ENCODE measurements around the gene FBL.
A peak's percentile ranks its signal among the peaks of the same experiment; 100 is the strongest.
"Not testable (repeated sequence)": the region's sequence is repeated elsewhere in the genome, so short reads cannot be mapped to it uniquely, and the experiment has no call there.

FBL gene

DNA sequence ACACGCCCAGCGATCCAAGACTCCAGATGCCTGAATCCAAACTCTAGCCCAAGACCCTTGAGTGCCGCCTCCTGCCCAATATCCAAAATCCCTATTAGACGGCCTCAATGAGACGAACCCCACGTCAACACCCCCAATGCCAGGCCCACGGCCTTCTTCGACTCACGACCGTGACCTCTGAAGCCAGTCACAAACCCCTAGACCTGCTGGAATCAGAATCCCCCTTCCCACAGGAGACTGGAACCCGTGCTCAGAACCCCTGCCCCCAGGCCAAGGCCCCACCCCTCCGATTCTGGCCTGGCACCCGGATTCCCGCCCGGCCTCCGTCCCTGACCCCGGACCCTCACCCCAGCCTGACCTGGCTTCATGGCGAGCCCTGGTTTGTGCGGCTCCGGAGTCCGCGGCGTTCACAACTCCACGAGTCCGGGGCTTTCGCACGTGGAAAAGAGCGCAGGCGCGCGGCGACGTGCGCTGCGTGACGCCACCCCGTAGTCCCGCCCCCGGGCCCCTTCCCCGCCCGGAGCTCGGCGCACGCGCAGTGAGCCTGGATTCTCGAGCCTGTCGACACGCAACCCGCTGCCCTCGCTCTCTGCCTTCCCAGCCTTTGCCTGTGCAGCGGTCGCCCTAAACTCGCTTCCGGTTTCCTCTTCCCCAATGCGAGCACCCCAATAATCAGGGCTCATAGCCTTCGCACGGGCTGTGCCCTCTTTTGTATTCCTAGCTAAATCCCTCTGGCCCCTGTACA, at the start of gene FBL:
FBL (minus strand) TSS at position 447 of the 745 bp plus-strand sequence; CDS start at position 368, 79 bp downstream.
- DNase-seq, result peak; percentile 98

DNA sequence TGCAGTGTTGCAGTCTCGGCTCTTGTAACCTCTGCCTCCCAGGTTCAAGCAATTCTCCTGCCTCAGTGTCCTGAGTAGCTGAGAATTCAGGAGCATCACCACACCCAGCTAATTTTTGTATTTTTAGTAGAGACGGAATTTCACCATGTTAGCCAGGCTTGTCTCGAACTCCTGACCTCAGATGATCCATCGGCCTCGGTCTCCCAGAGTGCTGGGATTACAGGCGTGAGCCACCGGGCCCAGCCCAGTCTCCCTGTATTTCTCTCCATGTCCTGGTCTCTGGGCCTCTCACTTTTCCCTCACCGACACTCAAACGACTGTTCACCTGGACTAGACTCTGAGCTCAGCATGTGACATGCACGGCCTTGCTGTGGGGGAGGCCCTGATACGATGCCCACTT, 48.9 kb upstream of the FBL start:
- DNase-seq, result not testable (repeated sequence)

DNA sequence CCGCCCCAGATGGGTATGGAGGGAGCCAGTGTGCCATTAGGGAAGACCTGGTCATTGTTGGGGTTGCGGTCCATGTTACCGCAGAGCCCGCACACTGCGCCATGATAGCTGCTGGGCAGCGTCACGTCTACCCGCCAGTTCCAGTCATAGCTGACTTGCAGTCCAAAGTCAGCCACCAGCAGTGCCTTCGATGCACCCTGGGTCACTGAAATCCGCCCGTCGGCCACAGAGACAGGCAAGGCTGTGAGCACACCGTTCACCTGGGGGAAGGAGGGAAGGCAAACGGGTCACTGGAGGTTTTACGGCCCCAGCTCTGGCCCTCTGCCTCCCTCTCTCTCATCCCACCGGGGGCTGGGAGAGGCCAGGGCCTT, 48.0 kb upstream of the FBL start:
- not testable (repeated sequence) for DNase-seq

DNA sequence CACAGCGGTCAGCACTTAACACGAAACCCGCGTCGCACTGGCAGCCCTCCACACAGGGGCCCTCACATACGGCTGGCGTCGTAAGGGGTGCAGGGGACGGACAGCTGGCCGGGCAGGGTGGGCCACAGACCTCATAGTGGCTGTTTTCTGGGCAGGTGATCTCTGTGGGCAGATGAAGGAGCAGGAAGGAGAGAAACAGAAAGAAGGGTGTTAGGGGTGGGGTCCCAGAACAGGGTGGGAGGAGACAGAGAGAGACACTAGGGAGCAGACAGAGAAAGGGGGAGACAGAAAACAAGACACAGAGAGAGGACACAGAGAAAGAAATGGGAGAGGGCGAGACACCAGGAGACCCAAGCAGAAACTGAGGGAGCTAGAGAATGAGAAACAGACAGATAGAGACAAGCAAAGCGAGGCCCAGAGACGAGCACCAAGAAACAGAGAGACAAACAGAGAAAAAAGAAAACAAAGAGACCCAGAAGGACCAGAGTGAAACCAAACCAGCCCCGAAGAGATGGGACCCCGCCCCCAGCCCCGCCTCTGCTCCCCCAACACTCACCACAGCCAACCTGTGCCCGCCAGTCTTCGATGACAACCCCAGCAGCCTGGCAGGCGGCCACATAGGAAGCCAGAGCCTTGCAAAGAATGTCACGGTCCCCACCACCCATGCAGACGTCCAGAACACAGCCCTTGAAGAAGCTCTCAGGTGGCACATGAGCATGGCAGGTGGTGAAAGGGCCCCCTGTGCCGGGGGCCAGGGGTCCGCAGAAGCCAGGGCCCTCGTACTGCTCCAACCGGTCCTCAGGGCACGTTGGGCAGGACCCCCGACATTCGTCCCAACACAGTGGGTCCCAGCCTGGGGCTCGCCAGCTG, 47.4 kb upstream of the FBL start:
- DNase-seq, result not testable (repeated sequence)

DNA sequence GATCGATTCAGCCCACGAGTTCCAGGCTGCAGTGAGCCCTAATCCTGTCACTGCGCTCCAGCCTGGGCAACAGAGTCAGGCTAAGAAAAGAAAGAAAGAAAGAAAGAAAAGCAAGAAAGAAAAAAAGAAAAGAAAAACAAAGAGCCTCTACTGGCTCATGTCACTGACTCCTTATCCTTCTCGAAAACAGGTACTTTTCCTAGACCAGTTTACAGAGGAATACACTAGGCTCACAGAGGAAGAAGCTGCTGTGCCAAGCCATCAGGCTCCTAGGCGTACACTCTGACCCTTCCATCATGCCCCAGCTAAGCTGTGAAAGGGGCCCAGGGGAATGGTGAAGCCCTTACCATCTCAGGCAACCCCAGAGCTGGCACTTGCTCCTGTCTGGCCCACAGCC, 46.3 kb upstream of the FBL start:
- not testable (repeated sequence) for DNase-seq

DNA sequence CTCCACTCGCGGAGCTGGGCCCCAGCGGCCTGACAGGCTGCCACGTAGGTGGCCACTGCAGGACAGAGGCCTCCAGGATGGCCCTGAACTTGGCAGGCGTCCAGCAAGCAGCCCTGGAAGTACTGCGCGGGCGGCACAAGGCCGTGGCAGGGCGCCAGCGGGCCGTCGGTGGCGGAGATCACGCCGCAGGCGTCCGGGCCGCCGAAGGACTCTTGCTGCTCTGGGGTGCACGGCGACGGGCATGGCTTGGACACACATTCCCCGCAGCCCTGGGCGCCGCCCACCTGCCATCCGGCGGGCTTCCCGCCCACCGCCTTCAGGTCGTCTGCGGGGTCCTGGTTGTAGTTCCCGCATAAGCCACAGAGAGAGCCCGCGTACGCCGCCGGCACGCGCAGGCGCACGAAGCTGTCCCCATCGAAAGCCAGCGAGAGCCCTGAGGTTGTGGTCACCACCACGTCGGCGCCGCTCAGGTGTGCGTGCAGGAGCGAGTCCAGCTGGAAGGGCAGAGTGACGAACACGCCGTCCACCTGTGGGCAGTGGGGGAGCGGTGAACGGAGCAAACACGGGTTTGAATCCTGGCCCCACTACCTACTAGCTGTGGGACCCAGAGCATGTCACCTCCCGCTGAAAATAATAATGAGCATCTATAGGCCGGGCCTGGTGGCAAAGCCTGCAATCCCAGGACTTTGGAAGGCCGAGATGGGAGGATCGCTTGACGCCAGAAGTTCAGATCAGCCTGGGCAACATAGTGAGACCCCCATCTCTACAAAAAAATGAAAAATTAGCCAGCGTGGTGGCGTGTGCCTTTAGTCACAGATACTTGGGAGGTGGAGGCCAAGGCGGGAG, 45.7 kb upstream of the FBL start:
- DNase-seq, result not testable (repeated sequence)

DNA sequence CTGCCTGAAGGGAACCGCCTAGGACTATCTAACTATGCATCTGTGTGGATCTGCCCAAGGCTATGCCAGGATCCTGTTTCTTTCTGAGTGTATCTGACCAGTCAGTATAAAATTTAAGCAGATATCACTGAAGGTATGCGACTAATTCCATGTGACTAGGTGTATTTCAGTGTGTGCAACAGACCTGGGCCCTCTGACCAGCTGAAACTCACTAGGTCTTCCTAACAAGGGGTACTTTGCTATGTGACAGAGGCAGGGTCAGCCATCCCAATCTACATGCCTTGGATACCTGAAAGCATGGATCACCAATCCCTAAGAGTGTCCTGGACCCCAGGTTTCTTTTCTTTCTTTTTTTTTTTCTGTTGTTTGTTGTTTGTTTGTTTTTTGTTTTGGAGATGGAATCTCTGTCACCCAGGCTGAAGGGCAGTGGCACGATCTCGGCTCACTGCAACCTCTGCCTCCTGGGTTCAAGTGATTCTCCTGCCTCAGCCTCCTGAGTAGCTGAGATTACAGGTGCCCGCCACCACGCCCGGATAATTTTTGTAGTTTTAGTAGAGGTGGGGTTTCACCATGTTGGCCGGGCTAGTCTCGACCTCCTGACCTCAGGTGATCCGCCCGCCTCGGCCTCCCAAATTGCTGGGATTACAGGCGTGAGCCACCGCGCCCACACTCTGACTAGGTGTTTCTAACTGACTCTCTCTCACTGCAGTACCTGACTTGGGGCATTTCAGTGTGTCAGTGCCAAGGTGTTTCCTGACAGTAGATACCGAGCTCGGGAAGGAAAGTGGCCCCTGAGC, 44.8 kb upstream of the FBL start:
- DNase-seq, result no peak

DNA sequence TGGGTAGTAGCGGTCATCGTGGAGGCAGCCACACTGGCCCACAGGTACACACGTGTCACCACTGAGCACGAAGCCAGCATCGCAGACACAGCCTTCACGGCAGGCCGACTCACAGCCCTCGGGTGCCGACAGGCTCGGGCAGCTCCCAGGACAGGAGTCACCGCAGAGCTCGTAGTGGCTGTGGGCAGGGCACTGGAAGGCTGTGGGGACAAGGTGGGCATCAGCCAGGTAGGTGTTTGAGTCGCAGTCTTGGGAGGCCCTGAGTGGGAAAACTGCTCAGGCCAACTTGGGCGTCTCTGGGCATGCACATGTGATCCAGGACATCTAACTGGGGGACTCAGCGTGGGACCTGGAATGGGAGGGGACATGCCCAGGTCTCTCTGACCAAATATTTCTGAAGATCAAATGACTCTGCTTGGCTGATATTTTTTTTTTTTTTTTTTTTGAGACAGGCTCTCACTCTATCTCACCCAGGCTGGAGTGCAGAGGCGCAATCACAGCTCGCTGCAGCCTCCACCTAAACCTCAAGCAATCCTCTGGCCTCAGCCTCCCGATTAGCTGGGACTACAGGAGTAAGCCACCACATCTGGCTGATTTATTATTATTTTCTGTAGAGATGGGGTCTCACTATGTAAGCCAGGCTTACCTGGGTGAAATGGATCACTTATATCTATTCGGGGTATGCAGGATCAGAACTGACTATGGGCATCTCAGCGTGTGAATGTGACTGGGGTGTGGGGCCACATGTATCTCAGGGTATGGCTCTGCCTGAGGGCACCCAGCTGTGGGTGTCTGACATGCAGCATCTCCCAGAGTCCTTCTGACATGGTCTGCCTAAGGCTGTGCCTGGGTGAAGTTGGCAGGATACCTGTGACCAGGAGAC, 43.9 kb upstream of the FBL start:
- DNase-seq, result not testable (repeated sequence)

DNA sequence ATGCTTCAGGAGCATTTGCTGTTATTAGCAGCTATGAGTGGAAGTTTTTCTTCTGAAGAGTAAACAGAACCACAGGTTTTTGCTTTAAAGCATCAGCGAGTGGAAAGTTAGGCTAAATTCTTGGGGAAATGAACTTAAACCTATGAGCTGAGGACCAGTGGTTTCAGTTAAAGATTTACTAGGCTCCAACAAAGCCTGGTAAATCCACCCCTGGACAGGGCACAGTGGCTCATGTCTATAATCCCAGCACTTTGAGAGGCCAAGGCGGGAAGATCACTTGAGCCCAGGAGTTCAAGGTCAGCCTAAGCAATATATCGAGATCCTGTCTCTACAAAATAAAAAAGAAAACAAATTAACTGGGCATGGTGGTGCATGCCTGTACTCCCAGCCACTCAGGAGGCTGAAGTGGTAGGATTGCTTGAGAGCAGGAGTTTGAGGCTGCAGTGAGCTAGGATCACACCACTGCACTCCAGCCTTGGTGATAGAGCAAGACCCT, 41.3 kb upstream of the FBL start:
- not testable (repeated sequence) for DNase-seq

DNA sequence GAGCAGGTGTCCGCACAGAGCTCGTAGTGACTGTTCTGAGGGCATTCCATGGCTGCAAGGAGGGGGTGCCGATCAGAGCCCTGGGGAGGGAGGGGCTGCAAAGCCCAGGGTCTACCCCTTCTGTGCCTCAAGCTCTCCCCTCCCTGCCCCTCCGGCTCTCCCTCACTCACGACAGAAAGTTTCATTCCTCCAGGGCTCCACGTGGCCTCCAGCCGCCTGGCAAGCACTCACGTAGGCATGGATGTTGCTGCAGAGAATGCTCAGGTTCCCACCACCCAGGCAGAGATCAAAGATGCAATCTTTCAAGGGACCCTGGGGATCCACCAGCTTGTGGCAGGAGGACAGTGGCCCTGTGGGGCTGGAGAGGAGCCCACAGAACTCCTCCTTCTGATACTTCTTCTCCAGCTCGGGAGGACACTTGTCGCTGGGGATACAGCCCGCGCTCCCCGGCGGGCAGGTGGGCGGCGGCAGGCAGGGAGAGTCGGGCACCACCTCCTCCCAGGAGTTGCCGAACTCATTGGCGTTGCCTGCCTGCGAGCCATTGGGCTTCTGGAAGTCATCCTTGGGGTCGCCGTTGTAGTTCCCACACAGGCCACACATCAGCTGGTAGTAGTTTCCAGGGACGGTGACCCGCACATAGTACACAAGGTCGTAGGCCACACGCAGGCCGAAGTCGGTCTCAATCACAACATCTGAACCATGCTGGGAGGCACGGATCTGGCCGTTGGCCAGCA, 39.8 kb upstream of the FBL start:
- DNase-seq, result not testable (repeated sequence)

DNA sequence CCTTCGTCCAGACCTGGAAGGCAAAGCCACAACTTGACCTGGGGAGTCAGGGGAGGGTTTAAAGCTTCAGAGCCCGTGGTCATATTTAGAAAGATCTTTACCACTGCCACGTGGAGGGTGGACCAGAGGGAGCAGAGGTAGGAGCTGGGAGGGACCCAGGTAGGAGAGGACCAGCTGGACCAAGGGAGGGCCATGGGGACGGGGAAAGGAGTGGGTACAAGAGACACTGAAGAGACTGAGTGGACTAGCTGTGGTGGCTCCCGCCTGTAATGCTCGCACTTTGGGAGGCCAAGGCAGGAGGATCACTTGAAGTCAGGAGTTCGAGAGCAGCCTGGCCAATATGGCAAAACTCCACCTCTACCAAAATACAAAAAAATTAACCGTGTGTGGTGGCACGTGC, 38.5 kb upstream of the FBL start:
- not testable (repeated sequence) for DNase-seq

DNA sequence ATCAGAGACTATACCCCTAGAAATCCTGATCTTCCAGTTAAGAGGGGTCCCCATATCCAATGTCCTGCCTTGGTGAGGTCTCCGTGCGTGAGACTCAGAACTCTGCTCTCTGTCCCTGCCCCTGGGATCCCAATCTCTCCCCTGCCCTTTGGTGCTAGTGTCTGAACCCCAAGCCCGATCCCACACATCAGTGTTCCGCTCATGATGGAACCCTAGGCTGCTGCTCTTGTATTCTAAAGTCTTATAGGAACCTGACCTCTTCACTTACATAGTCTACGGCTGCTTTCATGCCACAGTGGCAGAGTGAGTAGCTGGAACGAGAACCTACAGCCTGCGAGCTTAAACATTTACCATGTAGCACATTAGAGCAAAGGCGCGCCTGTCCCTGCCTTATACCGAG, 36.5 kb upstream of the FBL start:
- DNase-seq, result not testable (repeated sequence)

DNA sequence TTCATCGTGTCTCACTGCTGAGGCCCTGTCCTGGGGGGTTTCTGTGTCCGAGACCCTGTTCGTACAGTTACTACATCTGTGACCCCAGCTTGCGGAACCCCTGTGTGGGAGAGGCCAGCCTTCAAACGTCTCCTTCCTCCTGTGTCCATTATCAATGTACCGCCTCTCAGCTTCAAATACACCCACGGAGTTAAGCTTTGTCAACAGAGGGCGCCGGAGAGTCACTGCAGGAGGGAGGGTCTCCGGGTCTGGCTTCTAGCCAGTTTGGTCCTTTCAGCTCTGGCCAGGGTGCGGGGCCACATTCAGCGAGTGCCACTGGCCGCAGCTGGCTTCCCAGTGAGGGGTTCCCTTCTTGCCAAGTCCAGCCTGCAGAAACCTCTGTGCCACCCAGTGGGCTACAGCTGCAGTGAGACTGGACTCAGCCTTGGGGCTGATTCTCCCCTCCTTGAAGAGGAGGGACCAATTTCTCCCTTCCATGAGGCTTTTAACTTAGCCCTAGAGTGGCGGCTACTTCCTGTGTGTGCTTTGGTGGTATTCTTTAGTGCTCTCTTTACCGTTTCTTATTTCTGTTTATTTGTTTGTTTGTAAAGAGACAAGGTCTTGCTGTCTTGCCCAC, 35.4 kb upstream of the FBL start:
- DNase-seq, result peak; percentile 14

DNA sequence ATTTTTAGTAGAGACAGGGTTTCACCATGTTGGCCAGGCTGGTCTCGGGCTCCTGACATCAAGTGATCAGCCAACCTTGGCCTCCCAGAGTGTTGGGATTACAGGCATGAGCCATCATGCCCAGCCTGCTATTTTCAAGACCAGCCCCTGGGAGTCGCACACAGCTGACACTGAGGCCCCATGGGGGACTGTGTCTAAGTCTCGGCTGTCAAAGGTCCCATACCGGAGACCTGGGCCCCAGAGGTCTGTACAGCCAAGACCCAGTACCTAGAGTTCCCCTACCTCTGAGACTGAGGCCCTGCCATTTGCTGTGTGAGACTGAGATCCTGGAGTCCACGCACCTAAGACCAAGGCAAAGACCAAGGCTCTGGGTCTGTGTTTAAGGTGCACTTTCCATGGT, 34.1 kb upstream of the FBL start:
- DNase-seq, result not testable (repeated sequence)

DNA sequence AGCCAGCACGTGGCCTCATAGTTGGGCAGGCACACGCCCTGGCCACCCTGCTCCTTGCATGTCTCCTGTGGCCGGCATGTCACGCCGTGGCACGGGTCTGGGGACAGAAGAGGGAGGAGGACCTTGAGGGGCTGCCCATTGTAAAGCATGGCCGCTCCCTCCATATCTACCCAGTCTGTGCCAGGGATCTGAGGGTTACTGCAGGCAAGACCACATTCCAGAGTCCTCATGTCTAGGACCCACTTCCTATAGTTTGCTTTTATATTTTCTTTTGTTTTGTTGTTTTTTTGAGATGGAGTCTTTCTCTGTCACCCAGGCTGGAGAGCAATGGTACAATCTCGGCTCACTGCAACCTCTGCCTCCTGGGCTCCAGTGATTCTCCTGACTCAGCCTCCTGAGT, 33.6 kb upstream of the FBL start:
- DNase-seq, result not testable (repeated sequence)

DNA sequence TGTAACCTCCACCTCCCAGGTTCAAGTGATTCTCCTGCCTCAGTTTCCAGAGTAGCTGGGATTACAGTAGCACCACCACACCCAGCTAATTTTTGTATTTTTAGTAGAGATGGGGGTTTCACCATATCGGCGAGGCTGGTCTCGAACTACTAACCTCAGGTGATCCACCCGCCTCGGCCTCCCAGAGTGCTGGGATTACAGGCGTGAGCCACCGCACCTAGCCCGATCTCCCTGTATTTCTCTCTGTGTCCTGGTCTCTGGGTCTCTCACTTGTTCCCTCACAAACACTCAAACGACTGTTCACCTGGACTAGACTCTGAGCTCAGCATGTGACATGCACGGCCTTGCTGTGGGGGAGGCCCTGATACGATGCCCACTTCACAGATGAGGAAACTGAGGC, 32.7 kb upstream of the FBL start:
- DNase-seq, result not testable (repeated sequence)

DNA sequence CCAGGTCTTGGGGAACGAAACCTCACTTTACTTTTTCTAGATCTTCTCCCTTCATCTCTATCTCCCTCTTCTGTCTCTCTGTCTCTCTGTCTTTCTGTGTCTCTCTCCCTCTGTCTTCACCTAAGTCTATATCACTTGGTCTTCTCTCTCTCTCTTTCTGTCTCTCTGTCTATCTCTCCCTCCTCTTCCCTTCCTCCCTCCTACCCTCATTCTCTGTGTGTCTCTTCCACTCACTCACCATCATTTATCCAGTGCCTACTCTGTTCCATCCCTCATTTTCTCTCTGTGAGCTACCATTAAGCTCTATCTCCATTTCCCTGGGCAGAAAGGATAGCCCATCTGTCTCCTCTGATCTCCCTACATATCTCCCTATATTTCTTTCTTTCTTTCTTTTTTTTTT, 32.2 kb upstream of the FBL start:
- no peak for DNase-seq

DNA sequence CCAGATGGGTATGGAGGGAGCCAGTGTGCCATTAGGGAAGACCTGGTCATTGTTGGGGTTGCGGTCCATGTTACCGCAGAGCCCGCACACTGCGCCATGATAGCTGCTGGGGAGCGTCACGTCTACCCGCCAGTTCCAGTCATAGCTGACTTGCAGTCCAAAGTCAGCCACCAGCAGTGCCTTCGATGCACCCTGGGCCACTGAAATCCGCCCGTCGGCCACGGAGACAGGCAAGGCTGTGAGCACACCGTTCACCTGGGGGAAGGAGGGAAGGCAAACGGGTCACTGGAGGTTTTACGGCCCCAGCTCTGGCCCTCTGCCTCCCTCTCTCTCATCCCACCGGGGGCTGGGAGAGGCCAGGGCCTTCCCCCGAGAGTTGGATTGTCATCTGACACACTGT, 31.8 kb upstream of the FBL start:
- DNase-seq, result not testable (repeated sequence)

DNA sequence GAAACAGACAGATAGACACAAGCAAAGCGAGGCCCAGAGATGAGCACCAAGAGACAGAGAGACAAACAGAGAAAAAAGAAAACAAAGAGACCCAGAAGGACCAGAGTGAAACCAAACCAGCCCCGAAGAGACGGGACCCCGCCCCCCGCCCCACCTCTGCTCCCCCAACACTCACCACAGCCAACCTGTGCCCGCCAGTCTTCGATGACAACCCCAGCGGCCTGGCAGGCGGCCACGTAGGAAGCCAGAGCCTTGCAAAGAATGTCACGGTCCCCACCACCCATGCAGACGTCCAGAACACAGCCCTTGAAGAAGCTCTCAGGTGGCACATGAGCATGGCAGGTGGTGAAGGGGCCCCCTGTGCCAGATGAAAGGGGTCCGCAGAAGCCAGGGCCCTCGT, 31.3 kb upstream of the FBL start:
- not testable (repeated sequence) for DNase-seq

DNA sequence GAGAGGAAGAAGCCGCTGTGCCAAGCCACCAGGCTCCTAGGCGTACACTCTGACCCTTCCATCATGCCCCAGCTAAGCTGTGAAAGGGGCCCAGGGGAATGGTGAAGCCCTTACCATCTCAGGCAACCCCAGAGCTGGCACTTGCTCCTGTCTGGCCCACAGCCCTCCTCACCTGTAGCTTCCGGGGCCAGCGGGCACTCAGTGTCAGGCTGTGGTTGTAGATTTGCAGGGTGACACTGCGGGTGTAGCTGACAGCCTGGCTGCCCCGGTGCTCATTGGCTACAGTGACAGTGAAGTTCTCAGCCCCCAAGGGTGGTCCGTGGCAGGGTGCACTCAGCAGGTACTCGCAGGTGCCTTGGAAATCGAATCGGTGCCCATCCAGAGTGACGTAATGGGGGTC, 30.3 kb upstream of the FBL start:
- not testable (repeated sequence) for DNase-seq
